NT2/D1 (cell line): ENCODE data around the gene ZNF169.
"Not testable (repeated sequence)": the region's sequence is repeated elsewhere in the genome, so short reads cannot be mapped to it uniquely, and the experiment has no call there.

Source experiments
- SUZ12 ChIP-seq: IDR thresholded peaks from 2 replicates; pipeline ENCODE4 v1.6.1; 2011; ENCODE audit not compliant: insufficient read length, insufficient read depth; ENCODE audit errors: extremely low read depth
- YY1 ChIP-seq: IDR thresholded peaks from 2 replicates; pipeline ENCODE4 v1.6.1; 2011; ENCODE audit not compliant: insufficient read length, insufficient read depth
- ZNF274 ChIP-seq: IDR thresholded peaks from 2 replicates; pipeline ENCODE4 v1.6.1; 2011; ENCODE audit warnings: mild to moderate bottlenecking, low read depth, low read length

GRCh38 chr9:94265626-94266402 lies 6.7 kb downstream of the ZNF169 start:
- not testable (repeated sequence) for TF ChIP-seq YY1, ZNF274, SUZ12
